Hematopoietic multipotent progenitor cell treated with erythropoietin and hydrocortisone succinate and interleukin-3 and kit ligand, for 17 days (in vitro differentiated cells): ENCODE measurements around the gene INSIG1.
A peak's percentile ranks its signal among the peaks of the same experiment; 100 is the strongest.

Source experiments
- DNase-seq: peaks from one replicate; pipeline ENCODE4 v3.0.0-alpha.2; 2015; ENCODE audit warnings: low spot score

Gene INSIG1

DNA sequence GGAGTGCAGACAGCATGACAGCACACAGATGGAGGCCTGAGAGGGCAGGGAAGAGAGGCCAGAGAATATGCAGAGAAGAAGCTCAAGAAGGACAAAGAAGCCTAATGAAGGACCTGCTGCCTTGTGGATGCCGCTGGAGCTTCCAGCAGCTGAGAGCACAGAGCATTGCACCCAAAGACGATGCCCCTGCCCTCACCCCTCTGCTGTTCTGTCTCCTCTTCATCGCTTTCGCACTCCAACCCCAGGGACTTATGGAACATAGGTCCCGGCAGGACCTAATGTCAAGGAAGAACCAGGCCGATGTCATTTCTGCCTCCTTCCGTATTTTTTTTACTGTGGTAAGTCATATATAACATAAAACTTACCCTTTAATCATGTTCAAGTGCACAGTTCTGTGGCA, 12.3 kb upstream of the INSIG1 start:
- no peak for DNase-seq

DNA sequence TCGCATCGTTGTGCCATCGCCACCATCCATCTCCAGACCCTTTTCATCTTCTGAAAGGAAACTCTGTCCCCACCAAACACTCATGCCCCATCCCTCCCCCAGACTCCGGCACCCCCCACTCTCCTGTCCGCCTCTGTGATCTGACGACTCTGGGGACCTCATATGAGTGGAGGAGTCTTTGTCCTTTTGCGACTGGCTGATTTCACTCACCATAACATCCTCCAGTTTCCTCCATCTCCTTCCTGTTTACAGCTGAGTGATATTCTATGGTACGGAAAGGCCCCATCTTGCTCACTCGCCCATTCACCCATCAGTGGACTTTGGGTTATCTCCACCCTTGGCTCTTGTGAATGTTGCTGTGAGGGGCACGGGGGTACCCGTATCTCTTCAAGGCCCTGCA, 11.8 kb upstream of the INSIG1 start:
- DNase-seq = no peak

DNA sequence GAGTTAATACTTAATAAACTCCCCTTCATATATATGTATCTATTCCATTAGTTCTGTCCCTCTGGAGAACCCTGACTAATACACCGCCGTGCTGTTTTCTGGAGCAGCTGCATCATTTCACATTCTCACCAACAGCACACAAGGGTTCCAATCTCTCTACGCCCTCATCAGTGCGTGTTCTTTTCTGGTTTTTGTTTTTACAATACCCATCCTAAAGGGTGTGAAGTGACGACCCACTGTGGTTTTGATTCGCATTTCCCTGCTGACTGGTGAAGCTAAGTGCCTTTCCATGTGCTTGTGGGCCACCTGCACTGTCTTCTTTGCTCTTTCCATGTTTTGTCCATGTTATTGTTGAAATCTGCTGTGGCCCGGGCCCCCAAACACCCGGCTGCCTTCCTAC, 11.0 kb upstream of the INSIG1 start:
- no peak for DNase-seq

DNA sequence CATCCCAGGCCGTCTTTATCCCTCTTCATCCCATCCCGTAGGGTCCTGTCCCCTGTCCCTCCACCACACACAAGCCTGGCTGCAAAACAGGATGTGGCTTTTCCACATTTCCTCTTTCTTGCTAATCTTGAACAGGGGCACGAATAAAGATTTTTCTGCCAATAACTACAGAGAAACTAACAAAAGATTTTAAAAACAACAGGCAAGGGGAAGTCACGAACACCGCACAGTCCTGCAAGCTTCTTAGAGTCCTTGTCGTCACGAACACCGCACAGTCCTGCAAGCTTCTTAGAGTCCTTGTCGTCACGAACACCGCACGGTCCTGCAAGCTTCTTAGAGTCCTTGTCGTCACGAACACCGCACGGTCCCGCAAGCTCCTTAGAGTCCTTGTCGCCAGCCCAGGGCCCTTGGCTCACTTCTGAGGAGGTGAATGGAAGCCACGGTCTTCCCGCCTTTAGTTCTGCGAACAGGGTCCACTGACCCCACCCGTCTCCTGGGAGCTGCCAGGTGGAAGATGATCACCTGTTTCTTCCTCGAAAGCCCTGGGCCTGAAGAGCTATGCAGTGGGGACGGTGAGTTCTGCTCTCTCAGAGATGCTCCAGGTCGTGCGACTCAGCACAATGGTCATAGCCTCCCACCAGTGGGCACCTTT, 10.3 kb upstream of the INSIG1 start:
- DNase-seq = no peak

DNA sequence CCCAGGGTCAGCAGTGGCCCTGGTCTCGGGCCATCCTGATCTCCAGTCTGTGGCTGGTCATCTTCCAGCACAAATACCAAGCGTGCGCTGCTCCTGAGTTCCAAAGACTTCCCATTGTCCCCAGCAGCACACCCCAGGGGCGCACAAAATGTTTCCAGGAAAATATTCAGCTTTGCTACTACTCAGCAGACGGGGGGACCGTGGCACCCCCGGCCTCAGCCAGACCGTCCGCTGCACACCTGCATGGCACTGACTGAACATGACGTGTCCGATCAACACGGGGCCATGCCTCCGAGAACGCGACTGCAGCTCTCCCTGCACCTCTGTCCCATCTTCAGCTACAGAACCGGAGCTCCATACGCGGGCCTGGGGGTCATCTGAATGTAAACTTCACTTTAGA, 9.6 kb upstream of the INSIG1 start:
- DNase-seq = no peak

DNA sequence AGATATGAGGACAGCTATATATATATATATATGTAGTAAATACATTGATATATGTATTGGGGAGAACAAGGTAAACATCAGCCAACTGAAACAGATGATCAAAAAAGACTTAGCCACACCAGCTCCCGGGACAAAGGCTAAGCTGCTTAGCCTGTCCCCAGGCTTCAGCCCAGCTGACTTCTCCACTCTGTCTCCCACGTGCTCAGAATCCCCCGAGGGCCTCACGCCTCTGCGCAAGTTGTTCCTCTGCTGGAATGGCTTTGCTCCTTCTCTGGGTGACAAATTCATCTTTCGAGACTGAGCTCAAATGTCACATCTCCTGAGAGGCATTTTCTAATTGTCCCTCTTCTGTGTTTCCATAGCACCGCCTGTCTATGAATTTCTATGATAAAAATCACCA, 8.6 kb upstream of the INSIG1 start:
- no peak for DNase-seq

DNA sequence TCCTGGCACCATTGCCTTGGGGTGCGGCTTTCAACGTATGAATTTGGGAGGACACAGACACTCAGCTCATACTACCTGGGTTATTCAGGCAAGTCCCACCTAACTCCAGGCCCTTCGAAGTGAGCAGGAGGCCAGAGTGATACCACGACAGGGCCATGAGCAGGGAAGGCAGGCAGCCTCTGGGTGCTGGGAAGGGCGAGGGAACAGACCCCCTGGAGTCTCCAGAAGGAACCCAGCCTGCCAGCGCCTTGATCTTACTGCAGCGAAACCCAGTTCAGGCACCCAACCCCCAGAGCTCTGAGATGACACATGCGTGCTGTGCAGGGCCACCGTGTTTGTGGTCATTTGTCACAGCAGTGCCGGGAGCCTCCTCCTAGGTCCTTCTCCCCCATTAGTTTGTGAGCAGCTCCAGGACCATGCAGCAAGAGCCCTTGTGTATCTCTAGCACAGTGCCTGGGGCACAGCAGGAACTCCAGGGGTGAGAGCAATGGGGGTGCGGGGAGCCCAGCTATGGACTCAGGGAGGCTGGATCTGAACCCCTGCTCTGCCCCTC, 7.7 kb upstream of the INSIG1 start:
- no peak for DNase-seq

DNA sequence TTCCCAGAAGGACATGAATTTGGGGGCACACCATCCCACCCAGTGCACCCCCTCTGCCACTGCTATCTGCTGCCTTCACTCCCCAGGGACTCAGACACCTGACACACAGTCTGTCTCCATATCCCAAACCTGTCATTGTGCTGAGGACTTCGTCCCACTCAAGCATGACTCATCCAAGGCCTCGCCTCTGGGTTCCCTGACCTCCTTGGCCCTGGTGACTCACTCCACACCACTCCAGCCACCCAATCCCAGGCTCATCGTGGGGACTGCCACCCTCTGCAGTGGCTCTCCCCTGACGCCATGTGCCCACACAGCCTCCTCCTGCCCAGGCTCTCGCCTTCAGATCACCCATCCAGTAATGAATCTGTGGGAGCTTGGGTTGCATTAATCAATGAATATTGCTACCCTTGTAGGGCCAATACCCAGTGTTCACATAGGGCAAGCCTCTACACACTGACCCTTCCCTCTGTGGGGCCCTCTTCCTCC, 6.6 kb upstream of the INSIG1 start:
- peak; percentile 49 for DNase-seq

DNA sequence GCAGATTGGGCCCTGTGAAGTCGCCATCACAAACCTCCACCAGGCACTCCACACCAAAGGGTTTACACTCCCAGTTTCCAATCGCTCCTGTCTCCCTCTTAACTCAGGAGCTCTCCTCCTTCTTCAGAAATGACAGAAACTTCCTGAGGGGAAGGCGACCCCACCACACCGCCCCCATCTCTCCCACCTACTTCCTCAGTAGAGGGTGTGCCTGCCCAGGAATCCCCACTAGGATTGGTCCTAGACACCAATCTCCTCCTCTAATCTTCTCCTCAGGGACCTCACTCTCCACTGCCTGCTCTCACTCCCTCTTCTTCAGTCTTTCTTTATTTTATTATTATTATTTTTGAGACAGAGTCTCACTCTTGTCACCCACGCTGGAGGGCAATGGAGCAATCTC, 5.9 kb upstream of the INSIG1 start:
- no peak for DNase-seq

DNA sequence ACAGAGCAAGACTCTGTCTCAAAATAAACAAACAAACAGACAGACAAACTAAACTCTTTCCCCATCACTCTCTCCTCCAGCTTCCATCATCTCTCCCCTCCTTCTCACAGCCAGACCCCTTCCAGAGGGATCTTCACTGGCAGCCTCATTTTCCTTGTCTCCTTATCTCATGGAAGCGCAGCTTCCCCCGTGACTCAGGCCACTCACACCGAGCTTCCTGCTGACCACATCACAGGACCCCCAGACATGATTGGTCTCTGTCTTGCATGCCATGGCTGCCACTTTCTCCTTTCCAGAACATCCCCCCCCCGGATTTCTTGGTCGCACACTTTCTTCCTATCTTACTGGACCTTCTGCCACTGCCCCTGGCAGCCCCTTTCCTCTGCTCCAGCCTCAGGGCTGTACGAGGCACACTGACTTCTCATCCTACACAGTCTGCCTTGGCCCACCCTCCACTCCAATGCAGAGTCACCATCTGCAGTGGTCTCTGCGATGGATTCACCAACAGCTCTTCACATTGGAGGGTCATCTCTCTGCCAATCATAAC, 4.9 kb upstream of the INSIG1 start:
- DNase-seq = no peak

DNA sequence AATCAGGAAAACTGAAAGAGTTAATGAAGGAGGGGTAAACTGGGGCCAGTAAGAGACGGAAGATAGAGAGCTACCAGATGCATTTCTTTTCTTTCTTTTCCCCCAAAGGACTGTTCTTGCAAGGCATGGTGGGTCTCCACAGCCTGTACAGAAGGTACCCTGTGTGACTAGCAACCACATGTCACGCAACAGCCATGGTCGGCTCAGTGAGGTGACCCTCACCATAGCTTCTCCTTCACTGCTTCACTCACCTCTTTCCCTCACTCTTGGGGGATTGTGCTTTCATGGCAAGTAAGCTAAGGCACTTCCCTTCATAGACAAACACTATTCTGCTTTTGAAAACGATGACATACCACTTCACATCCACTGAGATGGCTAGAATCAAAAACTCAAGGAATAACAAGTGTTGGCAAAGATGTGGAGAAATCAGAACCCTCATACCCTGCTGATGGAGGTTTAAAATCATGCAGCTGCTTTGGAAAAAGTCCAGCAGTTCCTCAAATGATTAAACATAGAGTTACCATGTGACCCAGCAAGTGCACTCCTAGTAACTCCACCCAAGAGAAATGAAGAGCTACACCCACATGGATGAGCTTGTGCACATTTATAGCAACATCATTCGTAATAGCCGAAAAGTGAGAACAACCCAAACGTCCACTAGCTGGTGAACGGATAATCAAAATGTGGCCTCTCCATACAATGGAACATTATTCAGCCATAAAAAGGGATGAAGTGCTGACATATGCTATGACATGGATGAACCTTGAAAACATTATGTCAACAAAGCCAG, 3.8 kb upstream of the INSIG1 start:
- peak; percentile 60 for DNase-seq

DNA sequence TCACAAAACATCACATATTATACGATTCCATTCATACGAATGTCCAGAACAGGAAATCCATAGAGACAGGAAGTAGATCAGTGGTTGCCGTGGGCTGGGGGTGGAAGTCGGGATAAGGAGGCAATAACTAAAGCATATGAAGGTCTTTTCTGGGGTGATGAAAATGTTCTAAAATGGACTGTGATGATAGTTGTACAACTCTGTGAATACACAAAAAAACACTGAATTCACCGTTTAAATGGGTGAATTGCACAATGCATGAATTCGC, 3.2 kb upstream of the INSIG1 start:
- DNase-seq = no peak

DNA sequence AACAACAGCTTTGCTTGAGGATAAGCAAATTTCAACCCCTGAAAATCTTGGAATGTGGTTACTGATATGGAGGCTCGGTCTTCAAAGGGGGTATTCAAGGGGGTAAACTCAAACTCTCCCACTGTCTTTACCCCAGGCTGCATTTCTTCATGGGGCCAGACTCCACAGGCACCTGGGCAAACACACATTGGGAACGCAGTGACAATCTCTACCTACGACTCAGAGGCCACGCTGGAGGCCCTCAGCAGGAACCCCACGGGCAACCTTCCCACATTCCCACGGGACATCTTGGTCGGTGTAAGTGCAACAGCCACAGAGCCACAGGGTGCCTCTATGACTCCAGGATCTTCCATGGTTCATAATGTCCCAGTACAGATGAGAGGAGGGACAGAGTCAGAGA, 2.2 kb upstream of the INSIG1 start:
- DNase-seq = no peak

DNA sequence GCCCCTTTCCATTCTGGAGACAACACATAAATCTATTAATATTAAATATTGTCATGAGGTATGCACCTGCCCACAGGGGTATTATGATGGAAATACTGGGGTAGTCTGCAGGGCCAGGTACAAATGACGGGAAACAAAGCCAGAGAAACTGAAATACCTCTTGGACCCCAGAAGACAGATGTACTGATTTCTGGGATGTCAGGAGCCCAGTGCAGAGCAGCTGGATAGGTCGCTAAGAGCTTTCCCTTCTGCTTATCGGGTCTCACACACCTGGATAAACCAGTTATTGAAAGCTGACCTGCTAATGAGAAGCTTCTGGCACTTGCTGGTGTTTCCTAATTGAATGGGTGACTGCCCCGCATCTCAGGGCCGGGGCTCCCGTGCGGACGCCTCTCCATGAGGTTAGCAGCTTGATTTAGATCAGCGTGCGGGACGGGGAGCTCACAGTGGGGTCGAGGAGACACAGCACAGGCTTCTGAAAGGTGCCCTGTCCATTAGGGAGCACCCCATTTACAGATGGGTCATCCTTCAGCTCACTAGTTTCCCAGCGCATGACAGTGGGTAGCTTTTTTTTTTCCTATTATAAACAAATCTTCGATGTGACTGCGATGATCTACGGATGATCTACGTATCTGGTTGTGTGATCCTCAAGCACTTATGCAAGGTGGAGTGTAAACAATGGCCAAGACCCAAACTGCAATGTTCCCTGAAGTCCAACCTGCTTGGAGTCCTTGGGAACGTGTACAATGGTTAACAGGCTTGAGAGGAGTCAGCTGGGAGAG, 1.5 kb upstream of the INSIG1 start:
- DNase-seq = no peak

DNA sequence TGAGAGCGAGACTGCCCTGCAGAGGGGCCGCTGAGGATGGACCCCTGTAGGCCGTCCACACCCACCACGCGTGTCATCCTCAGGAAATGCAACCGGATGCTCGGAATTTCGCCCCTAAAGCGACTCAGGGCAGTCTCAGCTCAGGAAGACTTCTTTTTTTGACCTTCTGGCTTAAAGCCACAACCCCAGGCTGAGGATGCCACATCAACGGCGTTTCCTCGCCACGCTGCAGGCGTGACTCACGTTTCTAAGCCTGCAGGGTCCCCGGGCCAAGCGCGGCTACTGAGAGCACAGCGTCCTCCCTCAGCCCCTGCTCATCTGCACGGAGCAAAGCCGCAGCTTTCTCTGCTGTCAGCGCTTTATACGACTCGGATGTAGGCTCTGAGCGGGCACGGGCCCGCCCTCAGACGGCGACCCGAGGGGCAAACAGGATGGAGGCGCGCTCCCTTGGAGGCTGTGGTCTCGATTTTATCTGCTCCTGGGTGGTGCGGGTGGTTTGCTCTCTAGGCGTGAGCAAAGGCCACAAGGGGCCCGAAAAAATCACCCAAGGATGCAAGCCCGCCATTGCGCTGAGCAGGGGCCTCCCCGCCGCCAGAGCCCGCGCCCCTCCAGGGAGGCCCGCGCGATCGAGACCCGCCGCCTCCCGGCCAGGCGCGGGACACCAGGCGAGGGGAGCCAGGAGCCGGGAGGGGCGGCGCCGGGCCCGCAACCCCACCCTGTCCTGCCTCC, 726 bp upstream of the INSIG1 start:
- DNase-seq = peak; percentile 66

DNA sequence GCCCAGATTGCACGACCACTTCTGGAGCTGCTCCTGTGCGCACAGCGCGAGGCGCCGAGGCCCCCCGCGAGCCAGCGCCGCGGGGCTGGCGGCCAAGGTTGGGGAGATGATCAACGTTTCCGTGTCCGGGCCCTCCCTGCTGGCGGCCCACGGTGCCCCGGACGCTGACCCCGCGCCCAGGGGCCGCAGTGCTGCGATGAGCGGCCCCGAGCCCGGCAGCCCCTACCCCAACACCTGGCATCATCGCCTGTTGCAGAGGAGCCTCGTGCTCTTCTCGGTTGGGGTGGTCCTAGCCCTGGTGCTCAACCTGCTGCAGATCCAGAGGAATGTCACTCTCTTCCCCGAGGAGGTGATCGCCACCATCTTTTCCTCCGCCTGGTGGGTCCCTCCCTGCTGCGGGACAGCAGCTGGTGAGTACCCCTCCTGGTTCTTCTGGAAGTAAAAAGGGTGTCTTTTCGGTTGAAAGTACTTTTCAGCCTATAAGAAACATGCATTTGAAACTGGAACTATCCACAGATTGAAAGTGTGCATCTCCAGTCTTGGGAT, 683 bp downstream of the INSIG1 start:
- no peak for DNase-seq

DNA sequence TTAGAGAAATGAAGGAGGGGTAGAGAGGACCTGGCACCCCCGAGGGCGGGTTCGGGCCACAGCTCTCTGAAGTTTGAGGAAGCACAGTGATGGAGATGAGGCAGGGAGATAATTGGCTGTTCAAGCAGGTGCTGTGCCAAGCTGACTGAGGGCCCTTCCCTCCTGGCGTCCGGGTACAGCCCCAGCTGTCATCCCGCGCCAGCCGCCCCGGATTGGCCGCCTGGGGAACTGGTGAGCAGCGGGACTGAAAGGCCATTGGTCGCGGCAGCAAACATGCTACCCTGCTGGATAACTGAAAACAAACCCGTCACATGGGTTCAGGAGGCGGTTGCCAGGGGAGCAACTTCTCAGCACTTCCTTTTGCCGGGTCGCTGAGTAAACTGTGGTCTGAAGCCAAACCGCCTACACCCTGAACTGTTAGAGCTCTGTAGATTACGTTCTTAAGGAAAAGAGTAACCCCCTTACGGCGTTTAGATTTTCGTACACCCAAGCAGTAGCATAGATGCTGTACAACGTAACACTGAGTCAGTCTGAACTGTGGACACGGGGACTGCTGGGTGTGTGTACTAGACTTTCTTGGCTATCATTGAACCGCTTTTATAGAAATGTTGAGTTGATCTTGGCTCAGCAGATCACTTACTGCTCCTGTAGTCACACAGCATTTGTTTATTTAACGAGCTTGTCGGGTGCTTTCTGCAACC, 1.3 kb downstream of the INSIG1 start:
- DNase-seq = peak; percentile 93

DNA sequence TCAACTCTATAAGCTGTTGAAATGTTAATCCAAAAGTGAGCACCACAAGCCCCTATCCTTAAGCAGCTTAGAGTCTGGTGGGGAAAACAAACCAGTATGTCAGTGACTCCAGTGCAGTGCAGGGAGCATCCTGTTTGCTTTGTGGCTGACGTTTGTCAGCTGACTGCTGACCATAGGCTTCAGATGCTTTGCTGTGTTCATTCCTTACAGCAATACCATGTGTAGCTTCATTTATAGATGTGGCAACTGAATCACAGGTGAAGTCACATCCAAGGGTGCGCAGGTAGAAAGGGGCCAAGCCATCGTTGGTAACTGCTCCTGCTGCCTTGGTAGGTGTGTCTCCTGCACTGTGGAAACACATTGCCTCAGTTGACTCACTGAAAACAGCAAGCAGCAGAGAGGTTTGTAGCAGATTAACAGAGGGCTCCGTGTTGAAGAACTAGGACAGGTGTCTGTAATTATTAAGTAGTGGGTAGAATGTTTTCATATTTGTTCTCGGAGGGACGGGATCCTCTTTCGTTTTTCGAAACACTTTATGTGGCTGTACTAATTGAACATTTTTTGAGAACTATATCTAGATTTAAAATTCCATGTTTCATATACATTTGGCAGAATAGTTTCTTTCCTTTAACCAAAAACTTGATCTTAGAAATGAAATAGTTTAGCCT, 2.0 kb downstream of the INSIG1 start:
- peak; percentile 67 for DNase-seq

DNA sequence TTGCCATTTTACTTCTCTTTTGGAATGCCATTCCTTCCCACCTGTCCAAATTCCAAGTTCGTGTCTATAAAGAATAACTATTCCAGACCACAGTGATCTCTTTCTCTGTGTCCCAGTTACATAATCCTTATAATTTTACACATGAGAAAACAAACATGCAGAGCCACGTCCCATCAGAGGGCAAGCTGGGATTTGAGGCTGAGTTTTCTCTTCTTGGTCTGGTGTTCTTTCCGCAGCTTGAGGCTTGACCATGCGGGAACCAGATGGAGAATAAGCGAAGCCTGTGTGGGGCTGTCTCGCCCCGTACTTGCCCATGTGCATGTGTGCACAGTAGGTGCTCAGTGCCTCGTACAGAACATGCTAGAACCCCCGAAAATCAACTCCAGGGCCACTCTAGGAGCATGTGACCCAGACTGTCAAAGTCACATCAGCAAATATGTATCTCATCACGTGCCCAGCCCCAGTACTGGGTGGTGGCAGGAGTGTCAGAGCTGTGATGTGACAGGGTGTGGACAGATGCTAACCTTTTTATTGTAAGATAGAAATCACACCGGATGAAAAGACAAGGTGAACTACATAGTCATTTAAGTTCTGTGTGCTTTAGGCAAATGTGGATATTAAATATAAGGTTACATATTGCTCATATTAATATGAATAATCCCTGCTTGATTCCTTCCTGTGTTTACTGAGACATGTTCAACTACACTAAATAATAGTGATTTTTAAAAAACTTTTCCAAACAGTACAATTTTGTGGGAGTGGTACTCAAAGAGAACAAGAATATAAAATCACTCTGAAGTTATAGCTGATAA, 3.2 kb downstream of the INSIG1 start:
- DNase-seq = peak; percentile 71
